ENCODE measurements around the gene CASKIN2.

GRCh38 chr17:75563063-75563758 lies 47.9 kb upstream of the CASKIN2 start:
- TF ChIP-seq EZH2 (IDR thresholded peaks at IDR 0.05) (no peak), CTCF (IDR thresholded peaks at IDR 0.05) (no peak)

Measured in neural progenitor cell (in vitro differentiated cells).